ENCODE data around the gene ARTN.

Gene ARTN

DNA sequence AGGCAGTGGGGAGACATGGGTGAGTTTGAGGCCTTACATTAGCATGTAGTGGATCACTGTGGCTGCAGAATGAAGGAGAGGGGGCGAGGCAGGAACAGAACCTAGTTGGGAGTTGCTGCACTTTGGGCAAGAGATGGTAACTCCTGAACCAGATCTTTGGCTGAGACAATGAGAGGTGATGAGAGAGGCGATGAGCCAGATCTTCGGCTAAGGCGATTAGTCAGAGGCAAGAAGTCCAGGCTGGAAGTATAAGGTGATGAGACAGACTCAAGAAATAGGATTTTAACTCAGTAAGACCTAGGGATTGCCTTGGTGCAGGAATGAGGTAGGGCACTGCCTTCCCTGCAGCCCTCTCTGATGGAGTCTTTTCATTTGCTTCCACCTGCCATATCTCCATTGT, 9.1 kb upstream of the ARTN start:
- no peak for DNase-seq (ENCODE audit: low spot score)

DNA sequence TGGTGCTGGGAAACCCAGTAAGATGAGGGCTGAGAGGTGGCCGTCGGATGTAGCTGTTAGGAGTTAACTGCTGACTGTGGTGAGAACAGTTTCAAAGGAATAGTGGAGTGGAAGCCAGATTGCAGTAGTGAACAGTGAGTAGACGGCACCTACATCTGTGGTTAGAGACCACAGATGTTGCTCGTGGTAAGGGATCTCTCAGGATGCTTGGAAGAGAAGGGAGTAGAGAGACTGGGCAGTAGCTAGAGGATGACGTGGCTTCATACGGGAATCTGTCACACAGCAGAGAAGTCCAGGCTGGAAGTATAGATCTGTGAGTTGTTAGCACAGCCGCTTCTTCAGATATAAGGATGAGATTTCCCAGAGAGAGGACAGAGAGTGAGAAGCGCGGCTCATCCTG, 7.8 kb upstream of the ARTN start:
- no peak for DNase-seq (ENCODE audit: low spot score)

DNA sequence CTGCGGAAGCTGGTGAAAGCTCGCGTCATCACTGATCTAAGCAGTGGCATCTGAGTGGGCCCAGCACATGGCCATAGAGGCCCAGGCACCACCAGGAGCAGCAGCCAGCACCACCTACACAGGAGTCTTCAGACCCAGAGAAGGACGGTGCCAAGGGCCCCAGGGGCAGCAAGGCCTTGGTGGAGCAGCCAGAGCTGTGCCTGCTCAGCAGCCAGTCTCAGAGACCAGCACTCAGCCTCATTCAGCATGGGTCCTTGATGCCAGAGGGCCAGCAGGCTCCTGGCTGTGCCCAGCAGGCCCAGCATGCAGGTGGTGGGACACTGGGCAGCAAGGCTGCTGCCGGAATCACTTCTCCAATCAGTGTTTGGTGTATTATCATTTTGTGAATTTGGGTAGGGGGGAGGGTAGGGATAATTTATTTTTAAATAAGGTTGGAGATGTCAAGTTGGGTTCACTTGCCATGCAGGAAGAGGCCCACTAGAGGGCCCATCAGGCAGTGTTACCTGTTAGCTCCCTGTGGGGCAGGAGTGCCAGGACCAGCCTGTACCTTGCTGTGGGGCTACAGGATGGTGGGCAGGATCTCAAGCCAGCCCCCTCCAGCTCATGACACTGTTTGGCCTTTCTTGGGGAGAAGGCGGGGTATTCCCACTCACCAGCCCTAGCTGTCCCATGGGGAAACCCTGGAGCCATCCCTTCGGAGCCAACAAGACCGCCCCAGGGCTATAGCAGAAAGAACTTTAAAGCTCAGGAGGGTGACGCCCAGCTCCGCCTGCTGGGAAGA, 3.2 kb upstream of the ARTN start:
- DNase-seq (ENCODE audit: low spot score), result no peak

DNA sequence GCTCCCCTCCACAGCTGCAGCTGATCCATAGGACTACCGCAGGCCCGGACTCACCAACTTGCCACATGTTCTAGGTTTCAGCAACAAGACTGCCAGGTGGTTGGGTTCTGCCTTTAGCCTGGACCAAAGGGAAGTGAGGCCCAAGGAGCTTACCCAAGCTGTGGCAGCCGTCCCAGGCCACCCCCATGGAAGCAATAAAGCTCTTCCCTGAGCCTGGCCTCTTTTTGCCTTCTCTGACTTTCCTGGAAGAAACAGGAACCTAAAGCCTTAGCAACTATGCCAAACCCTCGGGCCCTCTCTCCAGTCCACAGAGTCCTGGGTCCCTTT, 2.7 kb upstream of the ARTN start:
- DNase-seq (ENCODE audit: low spot score), result no peak

DNA sequence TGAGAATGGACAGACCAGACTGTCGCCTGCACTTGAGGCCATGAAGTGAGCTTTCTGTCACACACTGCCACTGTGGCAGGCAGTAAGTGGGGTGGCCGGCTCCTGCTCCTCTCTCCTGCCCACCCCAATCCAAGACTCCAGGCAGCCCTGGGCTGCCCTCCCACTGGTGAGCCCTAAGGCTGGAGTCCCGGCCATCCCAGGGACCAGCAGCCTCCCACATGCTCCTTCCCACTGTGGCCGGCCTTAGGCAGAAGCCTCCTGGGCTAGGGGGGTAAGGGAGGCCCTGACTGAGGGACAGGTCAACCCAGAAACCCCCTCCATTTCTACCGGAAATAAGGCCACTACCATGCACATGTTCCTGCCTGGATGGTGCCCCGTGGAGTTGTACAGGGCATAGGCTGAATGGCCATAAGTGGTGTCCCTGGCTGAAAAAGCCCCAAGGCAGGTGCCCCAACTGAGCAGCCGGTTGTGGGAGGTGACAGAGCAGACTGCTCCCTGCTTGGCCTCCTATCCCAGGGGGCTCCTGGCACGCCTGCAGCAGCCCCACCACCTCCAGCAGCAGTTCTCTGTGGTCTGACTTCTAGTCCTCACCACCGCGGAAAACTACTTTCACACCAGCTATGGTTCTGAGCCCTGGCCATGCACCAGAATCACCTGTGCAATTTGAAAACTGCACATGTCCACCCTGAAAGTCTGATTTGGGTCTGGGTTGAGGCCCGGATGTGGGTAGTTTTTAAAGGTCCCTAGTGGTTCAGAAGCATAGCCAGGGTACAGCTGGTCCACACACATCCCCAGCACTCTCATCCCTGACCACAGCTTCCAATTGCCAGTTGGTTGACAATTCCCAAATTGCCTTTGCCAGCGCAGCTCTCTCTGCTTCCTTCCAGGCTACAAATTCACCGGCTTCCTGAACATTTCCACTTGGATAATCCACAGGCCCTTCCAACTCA, 1.6 kb upstream of the ARTN start:
- DNase-seq (ENCODE audit: low spot score), result peak; percentile 23

DNA sequence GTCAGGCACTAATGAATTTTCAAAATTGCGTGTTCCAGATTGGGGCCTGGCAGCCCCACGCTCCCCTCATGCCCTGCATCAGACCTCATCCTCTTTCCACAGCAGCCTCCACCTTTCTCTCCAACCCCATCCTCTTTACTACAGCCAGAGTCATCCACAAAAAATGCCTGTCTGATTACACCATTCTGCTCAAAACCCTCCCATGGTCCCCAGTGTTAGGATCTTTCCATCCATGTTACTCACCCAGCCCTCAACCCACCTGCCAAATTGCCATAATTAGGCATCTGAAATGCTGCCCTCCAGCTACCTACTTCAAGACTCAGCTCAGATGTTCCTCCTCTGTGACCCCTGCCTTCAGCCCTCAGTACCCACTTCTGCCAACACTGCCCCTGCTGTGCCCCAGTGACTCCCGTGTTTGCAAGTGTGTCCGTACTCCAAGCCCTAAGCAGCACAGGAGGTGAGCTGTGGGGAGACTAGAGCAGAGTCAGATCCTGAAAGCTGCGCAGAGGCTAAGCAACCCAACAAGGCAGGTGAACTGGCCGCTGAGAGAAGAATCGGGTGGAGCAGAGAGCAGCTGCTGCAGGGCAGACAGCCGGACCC, 715 bp upstream of the ARTN start:
- DNase-seq (ENCODE audit: low spot score), result peak; percentile 80

DNA sequence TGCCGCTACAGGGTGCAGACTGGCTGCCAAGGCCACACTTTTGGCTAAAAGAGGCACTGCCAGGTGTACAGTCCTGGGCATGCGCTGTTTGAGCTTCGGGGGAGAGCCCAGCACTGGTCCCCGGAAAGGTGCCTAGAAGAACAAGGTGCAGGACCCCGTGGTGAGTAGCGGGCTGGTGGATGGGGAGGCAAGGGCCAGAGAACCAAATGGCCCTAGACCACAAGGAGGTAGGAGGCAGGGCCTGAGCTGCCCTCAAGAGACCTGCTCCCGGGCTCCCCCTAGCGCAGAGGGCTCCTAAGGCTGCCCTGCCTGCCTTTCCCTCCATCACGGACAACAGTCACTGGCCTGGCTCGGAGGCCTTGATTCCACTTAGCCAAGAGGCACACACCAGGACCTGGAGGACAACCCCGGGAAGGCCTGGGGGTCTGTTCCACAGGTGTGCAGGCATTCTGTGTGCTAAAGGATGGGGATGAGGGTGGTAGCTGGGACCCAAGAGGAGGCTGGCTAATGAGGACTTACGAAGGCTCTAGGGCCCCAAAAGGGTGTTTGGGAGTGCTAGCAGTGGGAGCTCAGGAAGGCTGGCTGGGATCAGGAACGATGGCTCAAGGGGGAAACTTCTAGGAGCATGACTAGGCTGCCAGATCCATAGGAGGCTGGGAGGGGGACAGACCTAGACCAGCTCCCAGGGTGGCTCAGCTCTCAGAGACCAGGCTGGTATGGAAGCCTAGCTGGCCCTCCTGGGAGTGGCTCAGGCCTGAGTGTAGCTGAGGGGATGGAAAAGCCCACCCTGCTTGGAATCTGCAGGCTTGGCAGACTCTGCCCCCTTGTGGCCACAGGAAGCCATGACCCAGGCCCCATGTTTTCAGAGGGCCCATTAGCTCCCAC, 742 bp downstream of the ARTN start:
- peak; percentile 85 for DNase-seq (ENCODE audit: low spot score)

DNA sequence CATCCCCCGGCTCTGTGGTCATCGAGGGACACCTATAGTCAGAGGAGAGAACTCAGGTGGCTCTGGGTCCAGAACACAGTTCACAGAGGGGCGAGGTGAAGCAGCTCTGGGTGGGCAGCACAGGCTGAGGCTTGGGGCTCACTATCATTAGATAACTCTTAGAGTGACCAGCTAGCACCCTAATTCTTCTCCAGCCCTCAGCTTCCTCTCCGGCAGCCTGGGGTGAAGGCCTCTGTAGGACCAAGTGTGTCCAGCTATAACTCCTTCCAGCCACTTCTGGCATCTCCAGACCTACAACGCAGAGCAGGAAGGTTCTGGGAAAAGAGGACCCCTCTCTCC, 1.4 kb downstream of the ARTN start:
- DNase-seq (ENCODE audit: low spot score), result no peak

DNA sequence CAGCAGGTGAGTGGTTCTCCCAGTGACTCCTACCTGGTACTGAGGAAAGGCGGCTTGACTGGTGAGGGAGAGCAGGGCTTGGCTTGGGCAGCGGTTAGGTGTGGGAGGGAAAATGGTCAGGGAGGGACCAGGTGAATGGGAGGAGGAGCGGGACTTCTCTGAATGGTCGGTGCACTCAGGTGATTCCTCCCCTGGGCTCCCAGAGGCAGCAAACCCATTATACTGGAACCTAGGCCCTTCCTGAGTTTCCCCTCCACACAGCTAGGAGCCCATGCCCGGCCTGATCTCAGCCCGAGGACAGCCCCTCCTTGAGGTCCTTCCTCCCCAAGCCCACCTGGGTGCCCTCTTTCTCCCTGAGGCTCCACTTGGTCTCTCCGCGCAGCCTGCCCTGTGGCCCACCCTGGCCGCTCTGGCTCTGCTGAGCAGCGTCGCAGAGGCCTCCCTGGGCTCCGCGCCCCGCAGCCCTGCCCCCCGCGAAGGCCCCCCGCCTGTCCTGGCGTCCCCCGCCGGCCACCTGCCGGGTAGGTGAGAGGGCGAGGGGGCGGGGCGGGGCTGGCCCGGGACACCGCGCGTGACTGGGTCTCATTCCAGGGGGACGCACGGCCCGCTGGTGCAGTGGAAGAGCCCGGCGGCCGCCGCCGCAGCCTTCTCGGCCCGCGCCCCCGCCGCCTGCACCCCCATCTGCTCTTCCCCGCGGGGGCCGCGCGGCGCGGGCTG, 2.3 kb downstream of the ARTN start:
- DNase-seq (ENCODE audit: low spot score), result peak; percentile 19

DNA sequence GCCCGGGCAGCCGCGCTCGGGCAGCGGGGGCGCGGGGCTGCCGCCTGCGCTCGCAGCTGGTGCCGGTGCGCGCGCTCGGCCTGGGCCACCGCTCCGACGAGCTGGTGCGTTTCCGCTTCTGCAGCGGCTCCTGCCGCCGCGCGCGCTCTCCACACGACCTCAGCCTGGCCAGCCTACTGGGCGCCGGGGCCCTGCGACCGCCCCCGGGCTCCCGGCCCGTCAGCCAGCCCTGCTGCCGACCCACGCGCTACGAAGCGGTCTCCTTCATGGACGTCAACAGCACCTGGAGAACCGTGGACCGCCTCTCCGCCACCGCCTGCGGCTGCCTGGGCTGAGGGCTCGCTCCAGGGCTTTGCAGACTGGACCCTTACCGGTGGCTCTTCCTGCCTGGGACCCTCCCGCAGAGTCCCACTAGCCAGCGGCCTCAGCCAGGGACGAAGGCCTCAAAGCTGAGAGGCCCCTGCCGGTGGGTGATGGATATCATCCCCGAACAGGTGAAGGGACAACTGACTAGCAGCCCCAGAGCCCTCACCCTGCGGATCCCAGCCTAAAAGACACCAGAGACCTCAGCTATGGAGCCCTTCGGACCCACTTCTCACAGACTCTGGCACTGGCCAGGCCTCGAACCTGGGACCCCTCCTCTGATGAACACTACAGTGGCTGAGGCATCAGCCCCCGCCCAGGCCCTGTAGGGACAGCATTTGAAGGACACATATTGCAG, 3.0 kb downstream of the ARTN start:
- peak; percentile 69 for DNase-seq (ENCODE audit: low spot score)

DNA sequence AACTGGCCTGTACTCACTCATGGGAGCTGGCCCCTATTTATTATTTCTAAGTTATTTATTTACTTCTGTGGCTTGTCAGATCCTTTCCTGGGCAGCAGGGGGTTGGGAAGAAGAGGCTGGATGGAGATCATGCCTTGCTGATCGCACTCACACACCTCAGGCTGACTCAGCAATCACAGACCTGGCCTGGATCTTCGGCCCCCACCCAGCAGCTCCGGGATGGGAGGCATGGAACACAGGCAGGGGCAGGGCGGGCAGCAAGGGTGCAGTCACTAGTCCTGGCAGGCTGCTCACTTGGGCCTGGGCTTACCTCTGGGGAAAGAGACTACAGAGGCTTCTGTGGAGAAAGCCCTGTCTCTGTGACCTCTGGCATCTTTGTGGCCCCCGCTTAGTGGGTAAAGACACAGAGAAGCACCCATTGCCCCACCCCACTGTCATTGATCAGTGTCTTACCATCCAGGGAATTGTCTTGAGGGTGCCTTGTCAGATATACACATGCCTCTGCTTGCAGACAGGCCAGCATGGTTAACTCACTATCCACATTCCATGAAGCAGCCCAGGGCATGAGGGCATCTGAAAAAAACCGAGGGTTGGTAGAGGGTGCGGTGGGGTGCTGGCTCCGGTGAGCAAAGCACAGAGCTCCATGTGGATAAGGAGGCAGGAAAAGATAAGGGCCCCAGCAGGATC, 3.7 kb downstream of the ARTN start:
- no peak for DNase-seq (ENCODE audit: low spot score)

DNA sequence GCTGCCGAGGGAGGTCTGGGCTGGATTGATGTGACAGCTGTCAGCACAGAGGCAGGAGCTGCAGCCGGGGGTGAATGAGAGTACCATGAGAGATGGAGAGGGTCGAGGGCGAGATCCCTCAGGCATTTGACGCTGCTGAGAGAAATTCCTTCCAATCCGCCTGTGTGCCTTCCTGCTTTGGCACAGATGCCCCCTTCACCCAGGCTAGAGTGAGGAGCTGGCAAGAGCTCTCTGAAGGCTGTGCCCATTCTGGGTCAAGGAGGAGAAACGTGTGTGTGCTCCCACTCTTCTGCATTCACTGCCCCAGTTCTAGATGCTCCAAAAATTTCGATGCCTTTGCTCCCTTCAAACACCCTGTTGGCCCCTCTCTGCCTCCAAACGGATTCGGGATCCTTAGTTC, 4.8 kb downstream of the ARTN start:
- DNase-seq (ENCODE audit: low spot score), result no peak

DNA sequence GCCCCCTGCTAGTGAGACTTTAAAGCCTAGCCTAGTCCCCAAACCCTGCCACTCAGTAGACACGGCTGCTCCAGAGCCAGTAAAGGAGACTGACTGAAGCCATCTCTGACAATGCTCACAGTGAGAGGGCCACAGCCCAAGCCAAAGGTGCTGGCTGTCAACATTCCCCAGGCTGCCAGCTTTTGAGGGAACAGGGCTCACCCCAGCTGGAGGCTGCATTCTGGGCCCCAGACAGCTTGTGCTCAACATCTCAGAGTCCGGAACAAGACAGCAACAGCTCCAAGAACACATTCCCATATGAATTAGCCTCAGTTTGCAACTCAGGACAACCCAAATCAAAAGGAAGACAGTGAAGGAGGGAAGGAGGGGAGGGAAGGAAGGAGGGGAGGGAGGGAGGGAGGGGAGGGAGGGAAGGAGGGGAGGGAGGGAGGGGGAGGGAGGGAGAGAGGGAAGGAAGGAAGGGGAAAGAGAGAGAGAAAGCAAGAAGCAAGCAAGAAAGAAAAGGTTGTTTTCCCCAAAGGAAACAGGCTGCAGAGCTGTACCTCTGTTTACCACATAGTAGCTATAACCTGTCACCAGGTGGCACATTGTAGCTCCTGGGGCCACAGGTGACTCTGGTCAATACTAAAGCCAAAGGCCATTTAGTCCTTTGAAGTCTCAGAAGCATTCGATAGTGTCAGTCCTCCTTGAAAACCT, 5.4 kb downstream of the ARTN start:
- DNase-seq (ENCODE audit: low spot score), result no peak

DNA sequence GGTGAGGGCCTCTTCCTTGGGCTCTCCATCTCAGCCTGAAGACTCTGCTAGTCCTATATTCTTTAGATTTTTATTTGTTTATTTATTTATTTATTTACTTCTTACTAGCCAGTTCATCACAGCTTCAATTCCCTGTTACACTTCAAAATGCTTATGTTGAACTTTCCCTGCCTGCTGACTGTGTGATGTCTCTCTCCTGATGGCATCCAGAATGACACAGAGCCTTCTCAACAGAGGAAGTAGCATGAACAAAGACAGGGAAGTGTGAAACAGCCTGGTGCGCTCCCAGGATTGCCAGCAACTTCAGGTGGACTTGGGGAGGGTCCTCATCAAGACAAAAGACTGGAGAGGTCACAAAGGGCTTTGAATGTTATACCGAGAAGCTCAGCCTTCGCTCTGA, 8.8 kb downstream of the ARTN start:
- DNase-seq (ENCODE audit: low spot score), result no peak

DNA sequence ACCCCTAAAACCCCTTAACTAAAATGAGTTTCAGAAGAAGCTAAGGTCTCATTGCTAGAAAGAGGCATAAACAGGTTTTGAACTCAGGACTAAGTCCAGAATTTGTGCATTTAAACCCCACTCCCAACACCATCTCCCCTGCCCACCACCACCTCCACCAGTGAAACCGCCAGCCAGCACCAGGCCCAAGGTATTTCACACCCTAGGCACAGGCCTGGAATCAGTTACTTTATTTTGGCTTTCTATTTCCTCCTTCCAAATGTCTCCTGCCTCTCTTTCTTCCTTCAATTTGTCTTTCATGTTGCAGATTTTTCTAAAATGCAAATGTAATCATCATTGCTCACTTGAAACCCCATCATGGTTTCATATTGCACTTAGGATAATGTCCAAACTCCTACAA, 11.3 kb downstream of the ARTN start:
- DNase-seq (ENCODE audit: low spot score), result no peak

DNA sequence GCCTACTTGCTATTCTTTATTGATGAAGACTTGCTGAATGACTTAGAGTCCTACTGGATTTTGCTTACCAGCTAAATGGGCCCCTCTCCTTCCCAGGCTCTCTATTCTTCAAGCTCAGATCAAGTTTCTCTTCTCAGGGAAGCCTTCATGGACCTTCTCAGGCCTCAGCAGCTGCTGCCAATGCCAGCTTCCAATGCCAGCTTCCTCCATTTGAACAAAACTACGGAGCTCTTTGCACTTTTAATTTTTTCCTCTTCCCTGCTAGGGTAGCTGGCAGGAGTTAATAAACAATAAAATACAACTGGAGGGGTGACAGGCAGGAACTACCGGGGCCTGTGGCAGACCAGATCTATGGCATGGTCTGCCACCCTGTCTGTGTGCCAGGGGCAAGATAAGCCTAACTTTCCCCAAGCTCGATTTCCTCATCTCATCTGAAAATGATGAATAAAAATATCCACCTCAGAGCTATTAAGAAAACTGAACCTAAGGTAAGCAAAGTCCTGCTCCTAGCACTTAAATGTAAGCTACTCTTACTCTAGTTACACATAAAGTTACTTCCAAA, 12.2 kb downstream of the ARTN start:
- DNase-seq (ENCODE audit: low spot score), result no peak

DNA sequence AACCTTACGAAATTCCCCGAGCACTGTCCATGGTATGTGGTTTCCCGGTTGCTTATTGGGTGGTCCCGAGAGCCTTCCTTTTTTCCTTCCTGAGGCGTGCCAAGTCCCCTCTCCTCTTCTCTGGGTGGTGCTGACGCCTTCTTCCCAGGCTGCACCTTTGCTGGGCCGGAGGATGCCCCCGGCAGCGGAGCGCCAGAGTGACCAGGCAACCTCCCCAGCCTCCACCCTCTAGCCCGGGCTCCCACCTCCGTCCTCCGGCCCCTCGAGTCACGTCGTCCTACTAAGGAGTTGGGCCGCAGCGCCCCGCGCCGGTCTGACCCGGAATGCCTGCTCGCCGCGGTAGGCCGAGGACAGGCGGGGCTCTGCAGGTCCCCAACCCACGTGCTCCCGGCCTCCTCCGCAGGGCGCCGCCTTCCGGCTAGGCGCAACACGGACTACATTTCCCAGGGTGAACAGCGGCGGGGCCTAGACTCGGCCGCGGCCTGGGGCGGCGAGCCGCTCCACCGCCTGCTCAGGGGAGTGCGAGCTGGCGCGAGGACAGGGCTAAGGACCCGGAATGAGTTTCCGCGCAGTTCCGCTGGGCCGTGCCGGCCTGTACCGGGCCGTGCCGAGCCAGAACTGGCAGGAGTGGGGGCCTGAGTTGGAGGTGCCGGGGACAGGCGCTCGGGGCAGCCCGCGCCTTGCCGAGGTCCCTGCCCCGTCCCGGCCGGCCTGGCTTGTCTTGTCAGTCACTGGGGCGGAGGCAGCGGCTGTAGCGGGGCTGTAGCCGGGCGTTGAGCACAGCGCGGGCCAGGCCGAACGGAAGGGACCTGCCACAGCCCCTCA, 12.8 kb downstream of the ARTN start, which contains the start of gene IPO13:
Gene IPO13, plus strand, starts transcription at position 715 of the 825 bp plus-strand sequence. CDS start 651 bp downstream, outside the sequence.
- DNase-seq (ENCODE audit: low spot score), result peak; percentile 99
